ACHN (cell line): ENCODE measurements around the gene ACO1.

Source experiments
- DNase-seq: peaks from one replicate; pipeline ENCODE4 v3.0.0-alpha.2; 2015
- in situ Hi-C: cut with HindIII; loops from 2 replicates; pipeline ENCODE4 v1.10.0; 2017; ENCODE audit warnings: low sequenced_read_pairs, low pct_ligation_motif_present, low pct_unique_long_range_greater_than_20kb

ACO1 gene

GRCh38 chr9:32378993-32379729, 5.3 kb upstream of the ACO1 start:
- in situ Hi-C loops, result no loop called here
- peak; percentile 74 for DNase-seq

- in situ Hi-C loops, result no loop called here
- DNase-seq, result no peak
These were observed 3.5 kb upstream of the ACO1 start for GRCh38 chr9:32380944-32381343.

GRCh38 chr9:32382565-32383320, 1.7 kb upstream of the ACO1 start:
- in situ Hi-C loops, result no loop called here
- no peak for DNase-seq

GRCh38 chr9:32384002-32384363, 460 bp upstream of the ACO1 start:
- in situ Hi-C loops, result no loop called here
- no peak for DNase-seq

- DNase-seq, result no peak
- in situ Hi-C loops, result no loop called here
These were observed 875 bp downstream of the ACO1 start for GRCh38 chr9:32385152-32385884.

GRCh38 chr9:32385885-32386283, 1.4 kb downstream of the ACO1 start:
- DNase-seq, result no peak
- in situ Hi-C loops, result no loop called here

- DNase-seq, result no peak
- in situ Hi-C loops, result no loop called here
These were observed 2.8 kb downstream of the ACO1 start for GRCh38 chr9:32387256-32387655.

GRCh38 chr9:32389365-32389764, 4.9 kb downstream of the ACO1 start:
- DNase-seq, result no peak
- in situ Hi-C loops, result no loop called here

- no peak for DNase-seq
- in situ Hi-C loops, result no loop called here
These were observed 9.5 kb downstream of the ACO1 start for GRCh38 chr9:32393911-32394310.

- in situ Hi-C loops, result no loop called here
- peak; percentile 33 for DNase-seq
These were observed 10.1 kb downstream of the ACO1 start for GRCh38 chr9:32394381-32395049.

GRCh38 chr9:32395510-32396216, 11.2 kb downstream of the ACO1 start:
- in situ Hi-C loops, result no loop called here
- DNase-seq, result peak; percentile 23

- DNase-seq, result no peak
- in situ Hi-C loops, result no loop called here
These were observed 13.8 kb downstream of the ACO1 start for GRCh38 chr9:32398207-32398606.

- DNase-seq, result no peak
- in situ Hi-C loops, result no loop called here
These were observed 14.8 kb downstream of the ACO1 start for GRCh38 chr9:32399110-32399815.

- in situ Hi-C loops, result no loop called here
- DNase-seq, result no peak
These were observed 17.0 kb downstream of the ACO1 start for GRCh38 chr9:32401488-32401887.

GRCh38 chr9:32403567-32404260, 19.3 kb downstream of the ACO1 start:
- in situ Hi-C loops, result no loop called here
- DNase-seq, result no peak

- no peak for DNase-seq
- in situ Hi-C loops, result no loop called here
These were observed 20.0 kb downstream of the ACO1 start for GRCh38 chr9:32404402-32404801.

- in situ Hi-C loops, result no loop called here
- no peak for DNase-seq
These were observed 20.4 kb downstream of the ACO1 start for GRCh38 chr9:32404856-32405255.
